AG04450 (cell line): Measurements from ENCODE around the gene NCAPD3. TPM values are rescaled to one million over a fixed set of nuclear protein-coding genes. Genes with fewer than 3 reads are reported as not detected.
A peak's percentile ranks its signal among the peaks of the same experiment; 100 is the strongest.
"Not testable (repeated sequence)": the region's sequence is repeated elsewhere in the genome, so short reads cannot be mapped to it uniquely, and the experiment has no call there.

ENCODE experiments used
- CTCF ChIA-PET: fragments of 300-600, 350-600 bp; formaldehyde crosslinking; extraction: SDS; loops from one replicate; lab custom pipeline; 2022; ENCODE audit warnings: antibody characterized with exemption, inconsistent platforms; lab: Charles Lee
- POLR2A ChIA-PET: fragments of 350-600 bp; formaldehyde crosslinking; extraction: SDS; loops from one replicate; lab custom pipeline; 2021; ENCODE audit warnings: antibody characterized with exemption, inconsistent platforms; lab: Yijun Ruan, JAX
- DNase-seq: peaks from one replicate; pipeline ENCODE4 v3.0.0-alpha.2; 2011; ENCODE audit warnings: low read depth, low spot score
- H3K27ac ChIP-seq: one replicate; pipeline ENCODE4 v1.5.1; 2012; ENCODE audit warnings: low read depth, low read length, control low read depth
- H3K27me3 ChIP-seq: one replicate; pipeline ENCODE4 v1.6.0; 2012; ENCODE audit warnings: low read length; ENCODE audit not compliant: control insufficient read depth, insufficient read depth
- H3K4me3 ChIP-seq: 2 replicates; pipeline ENCODE4 v1.5.1; 2011; ENCODE audit warnings: mild to moderate bottlenecking, low read depth, low read length, control low read depth
- H3K9me3 ChIP-seq: 2 replicates; pipeline ENCODE4 v1.5.1; 2012; ENCODE audit warnings: low read length; ENCODE audit not compliant: control insufficient read depth, insufficient read depth
- polyA plus RNA-seq: library from polyadenylated mRNA; depleted of rRNA; stranded (reverse); fragments of >200 nt; gene quantifications from 2 replicates; pipeline ENCODE4 v1.2.3, GENCODE V29; 2011
- TF ChIP-seq, protein P1 (sequence below): IDR thresholded peaks from 2 replicates; pipeline ENCODE4 v1.5.1; 2011; ENCODE audit warnings: low read depth, low read length, control low read depth, inconsistent platforms

Gene NCAPD3
- polyA plus RNA-seq, 1 experiment = 12.2 TPM

DNA sequence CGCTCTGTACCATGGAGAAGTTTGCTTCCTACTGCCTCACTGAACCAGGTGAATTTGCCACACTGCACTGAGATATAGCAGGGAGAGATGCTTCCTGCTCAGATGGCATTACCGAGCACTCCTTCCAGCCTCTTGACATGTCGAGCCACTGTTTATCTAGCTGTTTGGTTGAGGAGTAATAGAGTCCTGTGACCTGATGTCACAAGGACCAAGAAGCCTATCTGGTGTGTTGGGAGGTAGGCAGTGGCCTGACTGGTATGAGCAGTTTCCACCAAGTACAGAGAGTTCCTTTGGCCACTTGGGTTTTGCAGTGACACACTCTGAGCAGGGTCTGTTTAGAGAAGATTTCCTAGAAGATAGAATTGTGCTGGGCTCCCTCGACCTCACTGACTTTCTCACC is 34.8 kb upstream of the NCAPD3 start:
- Histone ChIP-seq H3K27me3 (no peaks in the 10 kb centered on the region), H3K4me3 (no peak overlapping the region), H3K27ac (no peak overlapping the region), H3K9me3 (no peaks in the 10 kb centered on the region)
- POLR2A ChIA-PET = no interaction called here
- TF ChIP-seq, protein P1, sequence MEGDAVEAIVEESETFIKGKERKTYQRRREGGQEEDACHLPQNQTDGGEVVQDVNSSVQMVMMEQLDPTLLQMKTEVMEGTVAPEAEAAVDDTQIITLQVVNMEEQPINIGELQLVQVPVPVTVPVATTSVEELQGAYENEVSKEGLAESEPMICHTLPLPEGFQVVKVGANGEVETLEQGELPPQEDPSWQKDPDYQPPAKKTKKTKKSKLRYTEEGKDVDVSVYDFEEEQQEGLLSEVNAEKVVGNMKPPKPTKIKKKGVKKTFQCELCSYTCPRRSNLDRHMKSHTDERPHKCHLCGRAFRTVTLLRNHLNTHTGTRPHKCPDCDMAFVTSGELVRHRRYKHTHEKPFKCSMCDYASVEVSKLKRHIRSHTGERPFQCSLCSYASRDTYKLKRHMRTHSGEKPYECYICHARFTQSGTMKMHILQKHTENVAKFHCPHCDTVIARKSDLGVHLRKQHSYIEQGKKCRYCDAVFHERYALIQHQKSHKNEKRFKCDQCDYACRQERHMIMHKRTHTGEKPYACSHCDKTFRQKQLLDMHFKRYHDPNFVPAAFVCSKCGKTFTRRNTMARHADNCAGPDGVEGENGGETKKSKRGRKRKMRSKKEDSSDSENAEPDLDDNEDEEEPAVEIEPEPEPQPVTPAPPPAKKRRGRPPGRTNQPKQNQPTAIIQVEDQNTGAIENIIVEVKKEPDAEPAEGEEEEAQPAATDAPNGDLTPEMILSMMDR = no peak
- CTCF ChIA-PET = no interaction called here
- no peak for DNase-seq

GRCh38 chr11:134257101-134257500 is 33.3 kb upstream of the NCAPD3 start:
- Histone ChIP-seq H3K27me3 (no peaks in the 10 kb centered on the region), H3K9me3 (no peaks in the 10 kb centered on the region), H3K4me3 (no peak overlapping the region), H3K27ac (no peak overlapping the region)
- CTCF ChIA-PET = no interaction called here
- no peak for DNase-seq
- TF ChIP-seq, protein P1 = no peak
- POLR2A ChIA-PET = no interaction called here

DNA sequence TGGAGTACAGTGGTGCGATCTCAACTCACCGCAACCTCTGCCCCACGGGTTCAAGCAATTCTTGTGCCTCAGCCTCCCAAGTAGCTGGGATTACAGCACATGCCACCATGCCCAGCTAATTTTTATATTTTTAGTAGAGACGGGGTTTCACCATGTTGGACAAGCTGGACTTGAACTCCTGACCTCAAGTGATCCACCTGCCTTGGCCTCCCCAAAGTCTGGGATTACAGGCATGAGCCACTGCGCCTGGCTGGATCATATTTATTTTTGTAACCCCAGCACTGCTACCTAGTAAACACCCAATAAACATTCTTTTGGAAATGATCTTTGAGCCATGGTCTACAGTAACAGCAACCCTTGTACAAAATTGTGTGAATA is 31.4 kb upstream of the NCAPD3 start:
- DNase-seq, H3K27me3 ChIP-seq, H3K9me3 ChIP-seq, H3K27ac ChIP-seq, H3K4me3 ChIP-seq, CTCF ChIA-PET: not testable (repeated sequence)
- POLR2A ChIA-PET = interaction anchor here (2.4 kb wide), 1 partner anchor 31 kb away, joined by 14 read pairs; the partner anchor contains the start of genes NCAPD3 and VPS26B

DNA sequence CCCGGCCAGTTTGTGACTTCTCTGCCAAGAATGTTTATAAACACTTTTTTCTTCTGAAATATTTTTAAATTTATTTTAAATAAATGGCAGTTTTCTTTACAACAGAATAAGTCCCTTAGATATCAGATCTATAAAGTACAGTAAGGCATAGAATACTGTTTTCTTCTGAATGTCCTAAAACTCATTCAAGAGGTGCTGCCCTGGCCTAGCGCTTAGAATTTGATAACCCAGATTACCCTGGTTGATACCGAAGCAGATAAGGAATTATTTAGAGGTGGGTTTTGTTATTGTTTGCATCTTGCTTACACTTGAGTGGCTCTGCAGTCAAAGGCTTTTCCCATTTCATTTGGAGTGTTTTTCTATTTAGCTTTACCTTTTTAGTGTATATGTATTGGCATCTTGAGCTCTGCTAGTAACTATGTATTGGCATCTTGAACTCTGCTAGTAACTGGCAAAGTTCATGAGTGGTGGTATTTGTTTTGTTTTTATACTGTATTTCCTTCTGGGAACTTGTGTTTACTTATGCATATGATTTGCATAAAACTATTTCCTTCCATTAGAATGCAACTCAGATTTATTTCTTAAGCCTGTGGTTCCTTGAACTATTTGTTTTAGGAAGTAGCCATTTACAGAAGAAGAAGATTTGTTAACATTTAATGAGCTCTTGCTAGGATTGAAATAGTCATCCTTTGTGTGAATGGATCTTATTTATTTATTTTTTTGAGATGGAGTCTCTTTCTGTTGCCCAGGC is 30.8 kb upstream of the NCAPD3 start:
- TF ChIP-seq, protein P1 = no peak
- CTCF ChIA-PET = interaction anchor here (0.8 to 1.7 kb wide), 3 partner anchors 7 to 204 kb away, joined by 3 to 9 read pairs (median 5); partner anchors contain the start of genes NCAPD3 and VPS26B
- no peaks in the 10 kb centered on the region for H3K9me3 ChIP-seq
- H3K27ac ChIP-seq = no peak overlapping the region
- POLR2A ChIA-PET = interaction anchor here (0.7 to 2.4 kb wide), 2 partner anchors 31 to 93 kb away, joined by 3 to 14 read pairs; partner anchors contain the start of genes NCAPD3 and VPS26B
- H3K4me3 ChIP-seq = peak overlapping the region; percentile 88
- H3K27me3 ChIP-seq = no peaks in the 10 kb centered on the region
- DNase-seq = no peak

DNA sequence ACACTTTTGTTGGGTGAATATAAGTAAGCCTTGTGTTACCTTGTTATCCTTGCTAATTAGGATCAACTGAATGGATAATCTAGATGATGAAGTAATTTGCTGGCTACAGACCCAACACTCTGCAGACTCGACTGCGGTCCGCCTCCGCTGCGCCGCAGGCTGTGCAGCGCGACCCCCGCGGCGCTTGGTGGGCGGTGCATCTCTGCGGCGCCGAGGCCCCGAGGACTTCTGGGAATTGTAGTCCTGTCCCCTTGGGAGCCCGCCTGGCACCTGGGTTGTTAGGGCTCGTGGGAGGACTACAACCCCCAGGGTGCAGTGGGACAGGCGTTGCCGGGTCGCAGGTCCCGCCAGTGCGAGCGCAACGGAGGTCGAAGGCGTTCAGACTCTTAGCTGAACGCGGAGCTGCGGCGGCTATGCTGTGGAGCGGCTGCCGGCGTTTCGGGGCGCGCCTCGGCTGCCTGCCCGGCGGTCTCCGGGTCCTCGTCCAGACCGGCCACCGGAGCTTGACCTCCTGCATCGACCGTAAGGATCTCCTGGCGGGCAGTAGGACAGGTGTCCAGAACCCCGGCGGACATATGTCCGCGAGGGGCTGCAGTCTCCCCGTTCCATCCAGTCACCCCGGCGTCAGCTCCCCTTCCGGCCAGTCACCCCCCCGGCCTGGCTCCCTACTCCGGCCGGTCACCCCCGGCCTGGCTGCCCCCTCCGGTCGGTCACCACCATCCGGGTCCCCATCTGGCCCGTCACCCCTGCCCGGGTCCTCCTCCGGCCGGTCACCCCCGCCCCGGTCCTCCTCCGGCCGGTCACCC is 29.6 kb upstream of the NCAPD3 start, which contains the start of the genes ACAD8 and THYN1:
Gene ACAD8, plus strand, starts transcription at position 381 of the 806 bp plus-strand sequence. Its CDS starts 33 bp downstream, at position 414.
Gene THYN1, minus strand, starts transcription at position 165 of the 806 bp plus-strand sequence. CDS start 470 bp downstream, outside the sequence.
- Histone ChIP-seq H3K27ac (peak within 1 kb of the TSS; percentile 57), H3K27me3 (no peaks in the 10 kb centered on the region), H3K4me3 (peak within 1 kb of the TSS; percentile 88), H3K9me3 (no peaks in the 10 kb centered on the region)
- TF ChIP-seq, protein P1 = peak; percentile 26; the same call in 1 of the 2 replicates
- ChIA-PET CTCF (interaction anchor here (0.8 to 1.7 kb wide), 4 partner anchors 9 to 138 kb away, joined by 3 to 9 read pairs (median 4); partner anchors contain the start of genes NCAPD3 and VPS26B), POLR2A (interaction anchor here (0.7 to 2.4 kb wide), 4 partner anchors 9 to 92 kb away, joined by 3 to 14 read pairs (median 4); partner anchors contain the start of genes NCAPD3 and VPS26B)
- DNase-seq = peak; percentile 92
